Stomach (tissue), 4 donors: ENCODE data around the gene TBC1D1.

Experiments
- CTCF ChIP-seq, 7 experiments: fragments of 450-650 bp in 4 of 7; fragments of 200-600 bp in 3 of 7; sonication (generic) in 3 of 7; IDR thresholded peaks; one replicate each; pipeline ENCODE4 v1.5.1; 2016 to 2019; ENCODE audit warnings: antibody characterized with exemption in 7 of 7, control low read depth in 2 of 7, mild to moderate bottlenecking in 1 of 7
- POLR2AphosphoS5 ChIP-seq, 3 donors: sonication (generic); formaldehyde crosslinking; IDR thresholded peaks; one replicate each; pipeline ENCODE4 v1.6.1; 2016; ENCODE audit warnings: antibody characterized with exemption in 3 of 3

- TF ChIP-seq POLR2AphosphoS5 (IDR thresholded peaks at IDR 0.05) (no peak), CTCF (IDR thresholded peaks at IDR 0.05) (no peak)
Observed at GRCh38 chr4:38185406-38186144, 294.7 kb downstream of the TBC1D1 start.
